ENCODE results near the gene KRI1. TPM values are rescaled to one million over a fixed set of nuclear protein-coding genes. Genes with fewer than 3 reads are reported as not detected.

KRI1 gene
- total RNA-seq, 1 donor = 5.4 TPM

DNA sequence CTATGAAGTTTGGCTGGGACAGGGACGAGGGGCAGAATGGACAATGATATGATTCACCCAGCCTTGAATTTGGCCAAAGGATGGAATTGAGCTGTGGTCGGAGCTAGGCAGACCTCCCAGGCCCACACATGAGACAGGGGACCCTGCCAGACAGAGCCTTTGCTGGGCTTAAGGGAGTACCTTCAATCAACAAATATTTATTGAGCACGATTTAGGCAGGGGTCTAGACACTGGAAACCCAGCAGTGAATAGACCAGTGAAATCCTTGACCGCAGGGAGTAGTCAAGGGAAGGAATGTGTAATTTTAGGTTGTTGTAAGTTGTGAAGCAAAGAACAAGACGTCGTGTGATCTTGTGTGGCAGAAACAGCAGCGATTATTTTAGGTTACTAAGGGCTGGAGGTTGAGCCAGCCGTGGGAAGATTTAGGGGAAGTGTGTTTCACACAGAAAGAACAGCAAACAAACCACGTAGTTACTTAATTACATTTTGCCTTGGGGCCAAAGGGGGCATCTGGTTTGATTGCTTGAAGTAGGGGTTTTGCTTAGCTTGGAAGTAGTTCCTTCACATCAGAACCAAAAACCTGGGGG lies 38.2 kb upstream of the KRI1 start:
- peaks cover 3% of the 10 kb centered on the region for H3K27me3 ChIP-seq (ENCODE audit: insufficient read depth, low read length)
- H3K4me2 ChIP-seq (ENCODE audit: insufficient read depth, low read length) = peak overlapping the region; percentile 99
- peak overlapping the region; percentile 96 for H3K4me3 ChIP-seq (ENCODE audit: insufficient read depth, low read length)
- no peak overlapping the region for H2AFZ ChIP-seq (ENCODE audit: low read length)
- H3K9me3 ChIP-seq (ENCODE audit: low read depth, low read length) = no peaks in the 10 kb centered on the region
- H3K27ac ChIP-seq (ENCODE audit: low read depth, low read length) = peak overlapping the region; percentile 74
- H4K20me1 ChIP-seq (ENCODE audit: insufficient read depth, low read length) = no peaks in the 10 kb centered on the region
- H3K36me3 ChIP-seq (ENCODE audit: insufficient read depth, low read length) = no peaks in the 10 kb centered on the region
- peak; percentile 83 for DNase-seq (ENCODE audit: insufficient read length, low spot score, missing footprints)
- peaks cover 12% of the 10 kb centered on the region for H3K4me1 ChIP-seq (ENCODE audit: insufficient read depth, low read length)
- no peak for TF ChIP-seq CTCF (IDR thresholded peaks at IDR 0.05; ENCODE audit: extremely low read depth, low read depth, low read length)
- H3K79me2 ChIP-seq (ENCODE audit: insufficient read depth, low read length) = peaks cover 30% of the 10 kb centered on the region

GRCh38 chr19:10603084-10603872 lies 37.5 kb upstream of the KRI1 start:
- no peaks in the 10 kb centered on the region for H3K9me3 ChIP-seq (ENCODE audit: low read depth, low read length)
- H3K4me1 ChIP-seq (ENCODE audit: insufficient read depth, low read length) = peaks cover 12% of the 10 kb centered on the region
- peak; percentile 93 for DNase-seq (ENCODE audit: insufficient read length, low spot score, missing footprints)
- peak overlapping the region; percentile 93 for H2AFZ ChIP-seq (ENCODE audit: low read length)
- H3K4me2 ChIP-seq (ENCODE audit: insufficient read depth, low read length) = peak overlapping the region; percentile 99
- H3K36me3 ChIP-seq (ENCODE audit: insufficient read depth, low read length) = no peaks in the 10 kb centered on the region
- H3K79me2 ChIP-seq (ENCODE audit: insufficient read depth, low read length) = peaks cover 30% of the 10 kb centered on the region
- TF ChIP-seq CTCF (IDR thresholded peaks at IDR 0.05; ENCODE audit: extremely low read depth, low read depth, low read length) = no peak
- peak overlapping the region; percentile 74 for H3K27ac ChIP-seq (ENCODE audit: low read depth, low read length)
- H3K4me3 ChIP-seq (ENCODE audit: insufficient read depth, low read length) = peak overlapping the region; percentile 96
- H4K20me1 ChIP-seq (ENCODE audit: insufficient read depth, low read length) = no peaks in the 10 kb centered on the region
- peaks cover 3% of the 10 kb centered on the region for H3K27me3 ChIP-seq (ENCODE audit: insufficient read depth, low read length)

GRCh38 chr19:10602330-10603083 lies 36.7 kb upstream of the KRI1 start:
- Histone ChIP-seq H3K27me3 (ENCODE audit: insufficient read depth, low read length) (peaks cover 3% of the 10 kb centered on the region), H3K9me3 (ENCODE audit: low read depth, low read length) (no peaks in the 10 kb centered on the region), H3K4me1 (ENCODE audit: insufficient read depth, low read length) (peaks cover 12% of the 10 kb centered on the region), H3K79me2 (ENCODE audit: insufficient read depth, low read length) (peaks cover 30% of the 10 kb centered on the region), H4K20me1 (ENCODE audit: insufficient read depth, low read length) (no peaks in the 10 kb centered on the region), H3K4me3 (ENCODE audit: insufficient read depth, low read length) (peak overlapping the region; percentile 96), H2AFZ (ENCODE audit: low read length) (peak overlapping the region; percentile 93), H3K27ac (ENCODE audit: low read depth, low read length) (peak overlapping the region; percentile 74), H3K36me3 (ENCODE audit: insufficient read depth, low read length) (no peaks in the 10 kb centered on the region), H3K4me2 (ENCODE audit: insufficient read depth, low read length) (peak overlapping the region; percentile 99)
- no peak for TF ChIP-seq CTCF (IDR thresholded peaks at IDR 0.05; ENCODE audit: extremely low read depth, low read depth, low read length)
- DNase-seq (ENCODE audit: insufficient read length, low spot score, missing footprints) = peak; percentile 100

GRCh38 chr19:10601999-10602329 lies 36.2 kb upstream of the KRI1 start:
- peaks cover 3% of the 10 kb centered on the region for H3K27me3 ChIP-seq (ENCODE audit: insufficient read depth, low read length)
- H3K36me3 ChIP-seq (ENCODE audit: insufficient read depth, low read length) = no peaks in the 10 kb centered on the region
- H3K4me1 ChIP-seq (ENCODE audit: insufficient read depth, low read length) = peaks cover 12% of the 10 kb centered on the region
- H3K79me2 ChIP-seq (ENCODE audit: insufficient read depth, low read length) = peaks cover 30% of the 10 kb centered on the region
- H4K20me1 ChIP-seq (ENCODE audit: insufficient read depth, low read length) = no peaks in the 10 kb centered on the region
- no peak overlapping the region for H2AFZ ChIP-seq (ENCODE audit: low read length)
- TF ChIP-seq CTCF (IDR thresholded peaks at IDR 0.05; ENCODE audit: extremely low read depth, low read depth, low read length) = no peak
- H3K27ac ChIP-seq (ENCODE audit: low read depth, low read length) = no peak overlapping the region
- no peaks in the 10 kb centered on the region for H3K9me3 ChIP-seq (ENCODE audit: low read depth, low read length)
- no peak overlapping the region for H3K4me3 ChIP-seq (ENCODE audit: insufficient read depth, low read length)
- H3K4me2 ChIP-seq (ENCODE audit: insufficient read depth, low read length) = peak overlapping the region; percentile 55
- no peak for DNase-seq (ENCODE audit: insufficient read length, low spot score, missing footprints)

Measured in osteoblast (primary cell).